Hematopoietic multipotent progenitor cell treated with erythropoietin and hydrocortisone succinate and interleukin-3 and kit ligand, for 6 days (in vitro differentiated cells): ENCODE data around the gene STAMBPL1.
A peak's percentile ranks its signal among the peaks of the same experiment; 100 is the strongest.
"Not testable (repeated sequence)": the region's sequence is repeated elsewhere in the genome, so short reads cannot be mapped to it uniquely, and the experiment has no call there.

ENCODE experiments used
- DNase-seq: peaks from one replicate; pipeline ENCODE4 v3.0.0-alpha.2; 2015

Gene STAMBPL1

DNA sequence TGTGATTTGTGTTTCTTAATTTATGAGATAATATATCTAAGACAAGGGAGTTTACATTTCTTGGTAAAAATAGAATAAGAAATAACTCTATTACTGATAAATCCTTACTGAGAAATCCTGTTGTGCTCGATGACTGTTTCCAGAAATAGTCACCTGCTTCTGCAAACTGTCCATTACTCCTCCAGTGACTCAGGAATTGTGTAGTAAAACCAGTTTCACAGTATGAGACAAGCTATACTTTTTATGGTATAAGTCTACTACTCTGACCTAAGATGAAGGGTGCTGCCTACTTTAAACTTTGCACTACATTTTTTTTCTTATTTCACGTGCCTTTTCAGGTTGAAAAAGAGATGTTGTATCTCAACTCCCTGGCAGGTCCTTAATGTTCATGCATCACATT, 21.6 kb upstream of the STAMBPL1 start:
- DNase-seq: no peak

DNA sequence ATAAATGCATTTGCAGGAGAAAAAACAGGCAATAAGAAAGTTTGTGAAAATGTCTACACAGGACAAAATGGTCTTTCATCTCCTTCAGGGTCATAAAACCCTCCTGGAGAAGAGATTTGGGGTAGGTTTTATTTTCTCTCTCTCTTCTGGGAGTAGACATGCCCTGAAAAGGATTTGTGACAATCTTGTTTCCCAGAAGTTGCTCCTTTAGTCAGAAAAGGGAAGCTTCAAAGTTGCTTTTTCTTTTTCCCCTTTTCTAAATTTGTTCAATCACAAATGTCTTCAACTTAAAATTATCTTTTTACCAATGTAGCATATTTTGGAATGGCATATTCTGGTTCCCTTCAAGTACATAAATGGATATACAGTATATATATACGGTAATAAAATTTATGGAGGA, 19.0 kb upstream of the STAMBPL1 start:
- DNase-seq: no peak

DNA sequence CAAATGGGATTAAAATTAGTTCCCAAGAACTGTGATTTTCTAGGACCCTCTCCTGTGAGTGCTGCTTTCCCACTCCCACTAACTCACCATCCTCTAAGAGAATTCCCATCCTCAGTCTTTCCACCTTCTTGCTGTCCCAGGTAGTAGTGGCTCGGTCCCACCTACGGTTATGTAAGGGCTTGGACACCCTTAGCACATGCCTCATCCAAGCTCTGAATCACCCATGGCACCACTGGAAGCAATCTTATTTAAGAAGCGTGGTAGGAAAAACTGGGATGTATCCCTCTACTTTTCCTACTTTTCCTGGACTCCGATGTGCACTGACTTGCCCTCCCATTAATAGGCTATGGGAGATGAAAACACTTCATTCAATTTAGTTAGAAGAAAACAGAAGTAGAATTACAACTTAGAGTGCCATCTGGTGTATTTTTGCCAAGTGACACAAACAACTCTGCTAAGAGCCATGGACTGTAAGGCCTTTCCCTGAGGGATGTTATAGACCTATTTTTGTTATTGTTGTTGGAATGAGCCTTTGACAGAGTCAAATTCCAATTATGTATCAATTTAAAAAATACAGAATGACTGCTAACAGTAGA, 14.7 kb upstream of the STAMBPL1 start:
- peak; percentile 46 for DNase-seq

DNA sequence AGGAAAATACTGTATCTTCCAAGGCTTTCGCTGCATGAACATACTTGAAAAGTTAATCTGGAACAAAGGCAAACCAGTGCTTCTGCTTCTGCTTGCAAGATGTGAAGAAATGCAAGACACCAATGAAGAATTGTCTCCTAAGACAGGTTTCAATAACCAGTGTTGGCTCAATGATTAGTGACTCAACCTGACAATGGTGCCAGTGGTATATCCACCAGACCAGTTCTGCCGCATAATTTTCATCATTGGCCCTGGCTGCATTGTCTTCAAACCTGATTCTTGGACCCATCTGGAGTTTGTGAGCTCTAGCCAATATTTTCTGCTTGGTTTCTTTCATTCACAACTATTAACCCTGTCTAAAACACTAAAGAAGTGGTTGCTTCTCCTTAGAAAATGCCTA, 13.6 kb upstream of the STAMBPL1 start:
- DNase-seq: no peak

DNA sequence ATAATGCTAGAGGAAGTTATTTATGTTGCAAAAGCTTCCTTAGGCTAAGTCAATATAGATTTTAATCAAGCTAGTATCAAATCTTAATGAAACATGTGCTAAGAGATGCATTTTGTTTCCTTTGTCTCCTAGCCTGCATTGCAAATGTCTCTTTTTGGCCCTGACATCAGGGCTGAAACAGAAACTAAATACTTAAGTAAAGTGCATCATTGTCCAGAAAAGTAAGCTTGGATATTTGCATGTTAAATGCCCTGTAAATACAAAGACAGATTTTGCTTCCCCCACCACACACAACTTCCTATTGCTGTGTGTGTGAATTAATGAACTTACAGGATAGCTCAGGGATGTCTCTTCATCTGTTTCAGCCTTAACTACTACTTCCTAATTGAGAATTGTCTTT, 10.0 kb upstream of the STAMBPL1 start:
- DNase-seq: no peak

DNA sequence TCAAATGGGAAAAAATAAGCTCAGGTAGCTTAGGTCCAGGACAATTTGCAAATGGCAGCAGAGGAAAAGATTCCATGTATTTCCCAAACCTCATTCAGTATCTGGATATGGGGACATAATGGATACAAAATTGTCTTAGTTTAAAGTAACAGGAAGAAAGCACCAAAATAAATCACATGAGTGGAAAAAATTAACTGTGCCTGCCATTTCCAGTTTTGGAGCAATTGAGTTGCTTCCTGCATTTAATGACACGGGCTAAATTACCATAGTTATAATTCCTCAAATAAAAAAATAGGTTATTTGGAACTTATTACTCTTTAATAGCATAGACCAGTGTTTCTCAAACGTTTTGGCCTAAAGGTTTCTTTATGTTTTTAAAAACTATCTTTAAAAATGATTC, 6.3 kb upstream of the STAMBPL1 start:
- no peak for DNase-seq

DNA sequence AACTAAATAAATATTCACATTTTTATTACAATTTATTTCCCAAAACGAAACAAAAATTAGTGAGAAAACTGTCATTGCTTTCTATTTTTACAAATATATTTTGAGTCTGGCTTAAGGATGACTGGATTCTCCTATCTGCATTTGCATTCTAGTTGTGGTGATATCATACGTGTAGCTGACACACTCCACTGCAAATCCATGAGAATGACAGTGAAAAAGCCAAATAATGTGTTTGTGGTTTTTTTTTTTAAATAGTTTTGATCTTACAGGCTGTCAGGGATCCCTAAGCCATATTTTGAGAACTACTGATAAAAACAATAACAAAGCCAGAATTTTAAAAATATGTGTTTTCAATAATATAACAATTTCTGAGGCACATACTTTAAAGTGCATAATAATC, 5.8 kb upstream of the STAMBPL1 start:
- DNase-seq: no peak

DNA sequence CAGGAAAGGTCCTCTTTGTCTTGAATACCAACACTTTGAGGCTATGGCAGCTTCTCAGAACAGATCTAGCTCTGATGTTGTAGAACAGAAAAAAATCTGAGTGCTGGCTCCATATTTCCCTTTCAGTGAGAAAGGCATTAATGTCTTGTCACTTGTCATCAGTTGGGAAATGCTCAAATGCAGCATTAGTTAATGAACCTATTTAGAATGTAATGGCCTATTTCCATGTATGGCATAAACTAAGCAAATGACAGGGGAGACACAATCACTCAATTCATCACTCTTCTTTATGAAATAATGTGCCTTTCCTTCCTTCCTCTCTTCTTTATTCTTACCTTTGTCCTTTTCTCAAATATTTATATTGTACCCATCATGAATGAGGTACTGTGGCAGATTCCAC, 5.0 kb upstream of the STAMBPL1 start:
- no peak for DNase-seq

DNA sequence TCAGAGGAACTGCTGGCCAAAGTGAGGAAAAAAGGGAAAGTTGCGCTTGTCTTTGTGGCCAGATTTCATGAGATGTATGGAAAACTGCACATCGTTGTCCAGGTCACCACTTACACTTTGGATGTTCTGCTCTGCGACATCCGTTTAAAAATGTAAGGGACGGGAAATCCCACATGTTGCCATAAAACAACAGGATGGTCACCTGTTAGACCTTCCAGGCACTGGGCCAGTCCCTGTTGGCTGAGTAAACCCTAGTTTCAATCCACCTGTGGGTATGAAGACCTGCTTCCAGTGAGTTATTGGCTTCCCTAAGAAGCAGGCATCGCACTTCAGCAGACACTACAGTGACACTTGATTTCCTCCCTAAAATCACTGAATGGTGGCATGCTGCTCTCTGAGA, 2.7 kb upstream of the STAMBPL1 start:
- no peak for DNase-seq

DNA sequence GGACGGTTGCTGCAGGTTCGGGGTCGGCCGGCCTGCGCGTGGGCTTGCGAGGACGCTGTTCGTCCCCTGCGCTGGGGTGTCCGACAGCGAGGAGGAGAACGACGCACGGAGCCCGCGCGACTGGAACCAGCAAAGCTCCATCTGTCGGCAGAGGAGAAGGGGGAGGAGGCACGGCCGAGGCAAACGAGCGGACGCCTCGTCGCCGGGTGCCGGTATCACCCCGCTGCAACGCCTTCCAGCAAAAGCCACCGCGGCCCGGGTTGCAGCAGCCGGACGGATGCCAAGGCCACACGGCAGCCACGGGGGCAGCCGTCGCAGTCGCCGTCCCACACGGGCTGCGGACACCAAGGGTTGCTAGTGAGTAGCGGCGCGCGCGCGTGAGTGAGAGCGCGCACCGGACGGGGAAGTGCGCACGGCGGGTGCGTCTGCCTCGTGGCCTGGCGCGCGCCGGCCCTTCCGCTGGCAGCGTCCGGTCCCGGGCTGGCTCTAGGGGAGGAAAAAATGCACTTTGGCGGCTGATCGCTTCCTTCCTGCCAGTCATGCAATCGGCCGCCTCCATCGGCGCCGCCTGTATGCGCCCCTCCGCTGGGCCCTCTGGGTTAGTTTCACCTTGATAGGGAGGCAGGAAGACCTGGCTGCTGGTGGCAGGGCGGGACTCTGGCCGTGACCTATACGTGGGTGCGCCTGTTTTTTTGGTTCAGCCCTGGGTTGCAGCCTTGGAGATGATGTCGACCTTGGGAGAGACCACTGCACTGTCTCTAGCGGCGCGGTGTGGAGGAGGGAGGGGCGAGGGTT, 434 bp downstream of the STAMBPL1 start:
- peak; percentile 81 for DNase-seq

DNA sequence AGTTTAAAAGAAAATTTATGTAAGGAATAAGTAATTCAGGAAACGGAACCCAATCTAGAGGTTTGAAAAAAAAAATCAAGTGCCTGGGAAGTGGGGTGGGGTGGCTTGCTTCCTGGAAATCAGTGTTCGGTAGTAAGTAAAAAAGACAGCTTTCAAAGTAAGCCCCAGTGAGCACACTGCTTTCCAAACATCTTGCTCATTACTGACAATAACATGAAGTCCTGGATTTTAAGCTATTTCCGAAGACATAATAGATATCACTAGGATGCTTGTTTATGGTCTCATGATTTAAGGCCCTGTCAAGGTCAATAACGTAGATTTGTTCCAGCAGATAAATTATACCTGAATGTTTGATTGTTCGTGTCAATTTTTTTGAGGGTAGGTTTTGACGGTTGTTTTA, 1.3 kb downstream of the STAMBPL1 start:
- DNase-seq: peak; percentile 13

DNA sequence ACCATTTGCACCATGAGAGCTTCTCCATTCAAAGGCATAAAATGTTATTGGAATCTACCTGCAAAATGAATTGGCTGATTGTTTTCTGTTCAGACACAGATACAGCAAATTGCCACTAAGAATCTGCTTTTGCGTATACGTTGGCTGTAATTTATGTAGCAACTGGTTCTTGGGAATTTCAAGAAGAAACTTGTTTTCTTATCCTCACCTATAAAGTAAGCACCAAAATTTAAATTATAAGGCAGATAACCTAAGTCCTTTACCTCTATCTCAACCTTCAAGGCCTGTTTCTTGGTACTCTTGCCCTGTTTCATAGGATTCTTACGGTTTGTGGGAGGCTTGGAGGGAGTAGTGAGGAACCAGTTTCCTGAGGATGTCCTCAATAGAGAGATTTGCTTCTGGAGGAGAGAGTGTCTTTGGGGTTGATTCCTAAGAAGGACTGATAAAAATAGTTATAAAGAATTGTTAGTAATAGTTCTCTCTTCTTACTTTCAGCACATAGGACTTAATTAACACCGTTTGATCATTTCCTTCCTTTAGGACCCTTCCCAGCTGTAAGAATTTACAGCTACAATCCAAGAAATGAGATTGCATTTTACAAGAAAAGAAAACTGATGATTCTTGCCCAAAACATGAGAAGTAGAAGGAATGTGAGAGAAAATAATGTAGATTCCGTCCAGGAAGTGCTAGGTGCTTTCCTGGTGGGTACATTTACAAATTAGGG, 2.0 kb downstream of the STAMBPL1 start:
- no peak for DNase-seq

DNA sequence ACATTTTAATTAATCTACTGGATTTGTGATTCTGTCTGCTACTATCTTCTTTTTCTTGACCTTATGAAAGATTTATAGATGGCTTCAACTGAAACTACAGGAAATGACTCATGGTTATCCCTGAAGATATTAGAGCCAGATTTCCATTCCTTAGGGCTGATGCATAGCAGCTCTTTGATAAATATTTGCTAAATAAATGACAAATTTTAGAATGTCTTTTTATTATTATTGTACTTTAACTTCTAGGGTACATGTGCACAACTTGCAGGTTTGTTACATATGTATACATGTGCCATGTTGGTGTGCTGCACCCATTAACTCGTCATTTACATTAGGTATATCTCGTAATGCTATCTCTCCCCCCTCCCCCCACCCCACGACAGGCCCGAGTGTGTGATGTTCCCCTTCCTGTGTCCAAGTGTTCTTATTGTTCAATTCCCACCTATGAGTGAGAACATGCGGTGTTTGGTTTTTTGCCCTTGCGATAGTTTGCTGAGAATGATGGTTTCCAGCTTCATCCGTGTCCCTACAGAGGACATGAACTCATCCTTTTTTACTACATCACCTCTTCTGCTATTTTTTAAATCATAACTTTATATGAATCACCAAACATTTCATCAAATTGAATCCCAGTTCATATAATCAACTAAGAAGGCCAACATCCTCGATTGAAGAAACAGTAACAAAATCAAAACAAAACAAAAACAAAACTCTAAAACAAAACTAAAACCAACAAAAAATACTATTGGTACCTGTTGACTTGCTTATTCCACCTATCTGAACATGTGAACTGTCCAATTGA, 2.8 kb downstream of the STAMBPL1 start:
- not testable (repeated sequence) for DNase-seq

DNA sequence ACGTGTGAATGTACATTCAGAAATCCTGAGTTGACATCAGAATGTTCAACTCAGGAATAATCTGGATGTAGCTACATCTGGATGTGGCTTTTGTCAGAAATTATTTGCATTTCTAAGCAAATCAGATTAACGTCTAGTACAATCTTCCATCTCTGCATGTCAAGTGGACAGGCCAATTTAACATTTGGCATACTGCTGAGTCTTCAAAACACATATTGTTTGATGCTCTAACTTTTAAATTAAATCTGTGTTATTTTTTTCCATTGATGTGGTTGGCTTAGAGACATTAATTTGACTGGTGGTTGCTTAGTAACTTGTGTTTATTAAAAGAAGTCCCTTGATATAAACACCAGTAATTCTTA, 3.4 kb downstream of the STAMBPL1 start:
- DNase-seq: no peak

DNA sequence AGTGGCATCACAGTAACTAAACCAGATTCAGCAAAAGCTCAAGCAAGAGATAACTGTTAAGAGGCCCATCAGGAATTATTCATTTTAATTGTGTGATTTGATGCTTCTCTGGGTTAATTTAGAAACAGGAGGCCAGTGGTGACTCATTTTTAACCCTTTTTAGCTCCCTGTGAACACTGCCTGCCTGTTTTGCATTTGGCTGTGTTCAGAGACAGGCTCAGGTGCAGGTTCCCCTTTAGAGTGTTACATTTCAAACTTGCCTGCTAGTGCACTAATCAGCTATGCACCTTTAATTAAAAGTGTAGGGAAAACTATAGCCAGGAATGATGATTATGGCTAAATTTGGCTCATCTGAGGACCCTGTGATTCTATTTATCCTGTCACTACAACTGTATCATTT, 6.5 kb downstream of the STAMBPL1 start:
- no peak for DNase-seq

DNA sequence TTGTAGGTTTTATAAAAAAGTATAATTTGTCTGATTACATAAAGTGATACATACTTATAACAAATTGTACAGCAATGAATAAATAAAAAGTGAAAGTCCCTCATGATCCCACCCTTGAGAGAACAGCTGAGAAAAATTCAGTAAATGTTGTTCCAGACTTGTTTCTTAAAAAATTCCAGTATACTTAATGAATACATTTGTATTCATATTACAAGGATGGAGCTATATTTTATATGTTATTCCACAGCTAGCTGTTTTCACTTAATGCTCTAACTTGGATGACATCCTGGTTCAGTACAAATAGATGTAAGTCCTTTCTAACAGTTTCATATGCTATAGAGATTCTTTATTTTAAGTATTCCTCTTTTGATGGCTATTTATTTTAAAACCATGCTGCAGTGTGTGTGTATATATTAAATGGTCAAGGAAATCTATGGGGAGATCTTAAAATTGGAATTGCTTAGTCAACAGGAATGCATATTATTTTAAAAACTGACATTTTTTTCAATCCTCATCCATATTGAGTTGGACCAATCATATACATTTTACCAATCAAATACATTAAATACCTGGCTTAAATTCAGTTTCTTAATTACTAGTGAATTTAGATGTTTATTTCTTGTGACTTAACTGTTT, 8.9 kb downstream of the STAMBPL1 start:
- no peak for DNase-seq

DNA sequence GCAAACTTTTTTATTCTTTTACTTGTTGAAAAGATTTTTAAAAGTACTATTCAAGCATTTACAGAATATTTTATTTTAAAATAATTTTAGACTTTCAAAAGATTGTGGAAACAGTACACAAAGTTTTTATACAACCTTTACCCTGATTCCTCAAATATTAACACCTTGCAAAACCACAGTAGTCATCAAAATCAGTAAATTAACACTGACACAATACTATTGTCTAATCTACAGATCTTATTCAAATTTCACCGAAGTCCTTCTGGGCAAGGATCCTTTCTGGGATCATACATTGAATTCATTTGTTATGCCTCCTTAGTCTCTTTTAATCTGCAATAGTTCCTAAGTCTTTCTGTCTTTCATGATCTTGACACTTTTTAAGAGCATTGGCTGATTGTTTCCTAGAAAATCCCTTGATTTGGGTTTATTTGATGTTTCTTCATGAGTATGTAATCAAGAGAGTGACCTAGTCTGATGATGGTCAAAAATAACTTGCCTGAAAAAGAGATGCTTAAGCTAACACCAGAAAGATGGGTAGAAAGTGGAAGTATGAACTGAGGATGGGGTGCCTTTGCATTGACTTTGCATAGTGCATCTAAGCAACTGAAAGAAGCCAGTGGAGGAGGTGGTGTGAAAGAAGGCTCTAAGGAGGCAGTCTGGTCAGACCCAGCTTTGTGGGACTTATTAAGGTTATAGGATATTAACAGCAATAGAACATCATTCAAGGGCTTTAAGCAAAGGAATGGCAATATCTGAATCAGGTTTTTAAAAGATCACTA, 9.7 kb downstream of the STAMBPL1 start:
- no peak for DNase-seq

DNA sequence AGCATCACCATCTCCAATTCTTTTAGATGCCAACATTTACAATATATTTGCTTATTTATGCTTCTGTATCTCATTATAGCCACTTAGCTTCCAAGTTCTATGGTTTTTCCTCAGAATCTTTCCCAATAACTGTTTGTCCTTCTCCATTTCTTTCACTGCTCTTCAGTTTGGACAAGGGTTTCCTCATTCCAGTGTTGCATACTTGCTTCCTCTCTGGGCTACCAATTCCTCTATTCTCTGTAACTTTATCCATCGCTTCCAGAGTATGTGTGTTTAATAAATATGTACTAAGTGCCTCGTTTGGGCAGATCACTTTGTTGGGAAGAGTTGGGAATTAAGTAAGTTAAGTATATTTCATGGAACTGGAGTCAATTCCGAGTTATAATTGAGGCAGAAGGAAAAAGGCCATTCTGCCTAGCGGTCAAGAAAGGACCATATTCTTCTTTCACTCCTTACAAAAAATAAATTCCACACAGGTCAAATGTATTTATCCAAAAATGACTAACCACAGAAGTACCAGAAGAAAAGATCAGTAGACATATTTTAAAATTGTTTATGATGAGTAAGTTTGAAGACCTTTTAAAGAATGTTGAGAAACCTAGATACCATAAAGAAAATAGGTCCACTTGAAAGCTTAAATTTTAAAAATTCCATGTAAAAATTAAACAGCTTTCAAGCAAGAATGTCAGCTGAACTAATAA, 10.8 kb downstream of the STAMBPL1 start:
- DNase-seq: no peak

DNA sequence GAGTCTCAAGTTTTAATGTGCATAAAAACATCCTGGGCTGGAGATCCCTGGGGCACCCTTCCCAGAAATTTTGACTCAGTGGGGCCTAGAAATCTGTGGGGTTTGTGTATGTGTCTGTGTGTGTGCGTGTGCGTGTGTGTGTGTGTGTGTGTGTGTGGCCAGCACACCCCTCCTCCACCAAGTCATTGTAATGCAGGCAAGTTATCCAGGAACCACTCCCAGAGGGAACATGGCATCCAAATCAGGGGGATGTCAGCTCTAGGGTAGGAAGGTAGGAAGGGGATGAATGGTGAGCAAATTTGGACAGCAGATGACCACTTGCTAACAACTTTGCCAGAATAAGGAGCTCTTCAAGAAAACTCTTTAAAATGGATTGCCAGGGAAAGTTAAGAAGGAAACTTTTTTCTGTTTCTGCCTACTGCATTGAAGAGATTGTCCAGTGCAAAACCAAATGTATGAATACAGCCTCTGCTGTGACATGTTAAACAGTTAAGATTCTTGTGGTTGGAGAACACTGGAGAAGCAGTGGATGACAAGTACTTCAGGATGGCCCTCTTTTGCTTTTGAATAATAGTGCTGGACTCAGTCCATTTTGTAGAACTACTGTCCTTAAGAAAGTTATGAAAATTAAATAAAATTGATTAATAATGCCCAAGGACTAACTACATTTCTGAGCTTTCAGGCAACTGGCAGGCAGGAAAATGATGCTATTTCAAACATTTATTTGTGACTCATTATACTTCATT, 12.3 kb downstream of the STAMBPL1 start:
- DNase-seq: no peak

DNA sequence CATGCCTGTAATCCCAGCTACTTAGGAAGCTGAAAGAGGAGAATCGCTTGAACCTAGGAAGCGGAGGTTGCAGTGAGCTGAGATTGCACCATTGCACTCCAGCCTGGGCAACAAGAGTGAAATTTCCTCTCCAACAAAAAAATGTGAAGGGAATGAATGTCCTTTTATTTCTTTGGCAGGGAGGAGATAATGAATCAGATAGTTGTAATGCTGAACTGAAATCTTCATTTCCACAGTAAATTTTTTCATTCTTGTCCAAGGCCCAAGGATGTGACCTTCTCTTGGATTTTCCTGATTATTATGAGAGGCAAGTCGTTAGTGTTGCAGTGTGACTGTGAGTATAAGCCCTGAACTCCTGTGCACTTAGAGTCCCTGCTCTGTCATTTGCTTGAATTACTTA, 13.6 kb downstream of the STAMBPL1 start:
- DNase-seq: no peak

DNA sequence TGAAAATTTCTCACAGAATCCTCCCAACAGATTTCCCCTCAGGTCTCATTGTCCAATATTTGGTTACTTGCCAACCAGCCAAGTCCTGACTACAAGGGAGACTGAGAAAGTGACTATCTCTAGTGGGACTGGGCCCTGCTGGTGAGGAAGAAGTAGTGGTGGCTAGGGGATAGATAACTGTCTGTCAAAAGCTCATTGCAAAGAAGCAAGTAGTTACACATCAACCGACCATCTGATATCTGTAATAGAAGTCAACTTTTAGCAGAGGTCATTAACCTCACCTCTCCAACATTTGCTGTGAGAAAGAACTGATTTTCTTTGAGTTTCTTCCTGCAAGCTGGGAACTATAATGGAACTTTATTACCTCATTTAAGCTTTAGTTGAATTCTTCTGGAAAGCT, 15.2 kb downstream of the STAMBPL1 start:
- peak; percentile 16 for DNase-seq
